H9 (cell line): ENCODE measurements around the gene RPLP2. TPM values are rescaled to one million over a fixed set of nuclear protein-coding genes. Genes with fewer than 3 reads are reported as not detected.

Source experiments
- DNase-seq: peaks from one replicate; pipeline ENCODE4 v3.0.0-alpha.2; 2017
- H2AFZ ChIP-seq: one replicate; pipeline ENCODE4 v1.6.1; 2013; ENCODE audit warnings: mild to moderate bottlenecking, low read length, control low read depth, moderate library complexity
- H2AK5ac ChIP-seq: 2 replicates; pipeline ENCODE4 v1.6.1; 2013; ENCODE audit warnings: low read length, control low read depth, mixed read lengths; ENCODE audit not compliant: insufficient read length
- H2BK120ac ChIP-seq: one replicate; pipeline ENCODE4 v1.6.1; 2013; ENCODE audit warnings: low read depth, mild to moderate bottlenecking, low read length, control low read depth, inconsistent platforms; ENCODE audit not compliant: poor library complexity, severe bottlenecking
- H2BK12ac ChIP-seq: 2 replicates; pipeline ENCODE4 v1.6.1; 2013; ENCODE audit warnings: low read length, control low read depth, mixed read lengths, low read depth; ENCODE audit not compliant: insufficient read length
- H2BK15ac ChIP-seq: 2 replicates; pipeline ENCODE4 v1.6.1; 2013; ENCODE audit warnings: low read depth, low read length, control low read depth
- H2BK20ac ChIP-seq: one replicate; pipeline ENCODE4 v1.6.1; 2013; ENCODE audit warnings: low read depth, mild to moderate bottlenecking, low read length, control low read depth, inconsistent platforms; ENCODE audit not compliant: poor library complexity, severe bottlenecking
- H2BK5ac ChIP-seq: 2 replicates; pipeline ENCODE4 v1.6.1; 2013; ENCODE audit warnings: low read length, control low read depth, mixed read lengths; ENCODE audit not compliant: insufficient read length
- H3K14ac ChIP-seq: 2 replicates; pipeline ENCODE4 v1.6.1; 2013; ENCODE audit warnings: low read length, control low read depth; ENCODE audit not compliant: insufficient read depth
- H3K18ac ChIP-seq: 2 replicates; pipeline ENCODE4 v1.6.1; 2013; ENCODE audit warnings: low read depth, mild to moderate bottlenecking, mixed read lengths, low read length, control low read depth; ENCODE audit not compliant: insufficient read length
- H3K23ac ChIP-seq: 2 replicates; pipeline ENCODE4 v1.6.1; 2013; ENCODE audit warnings: low read length, control low read depth, mixed read lengths, low read depth; ENCODE audit not compliant: insufficient read length
- H3K23me2 ChIP-seq: 2 replicates; pipeline ENCODE4 v1.6.1; 2013; ENCODE audit warnings: low read depth, mild to moderate bottlenecking, mixed read lengths, low read length, control low read depth; ENCODE audit not compliant: insufficient read length, poor library complexity, severe bottlenecking
- H3K27ac ChIP-seq: 2 replicates; pipeline ENCODE4 v1.5.1; 2013; ENCODE audit warnings: low read length, control low read depth, mixed read lengths, low read depth; ENCODE audit not compliant: insufficient read length
- H3K27me3 ChIP-seq: 2 replicates; pipeline ENCODE4 v1.6.1; 2013; ENCODE audit warnings: low read length, control low read depth, inconsistent platforms; ENCODE audit not compliant: insufficient read depth
- H3K4ac ChIP-seq: 2 replicates; pipeline ENCODE4 v1.6.1; 2013; ENCODE audit warnings: low read depth, mild to moderate bottlenecking, control low read depth, inconsistent platforms, low read length, moderate library complexity
- H3K4me1 ChIP-seq: 2 replicates; pipeline ENCODE4 v1.6.1; 2013; ENCODE audit warnings: low read length, control low read depth, inconsistent platforms; ENCODE audit not compliant: insufficient read depth
- H3K4me2 ChIP-seq: 2 replicates; pipeline ENCODE4 v1.6.1; 2013; ENCODE audit warnings: low read length, control low read depth, mixed read lengths; ENCODE audit not compliant: insufficient read length, insufficient read depth
- H3K56ac ChIP-seq: 2 replicates; pipeline ENCODE4 v1.6.1; 2013; ENCODE audit warnings: low read depth, mild to moderate bottlenecking, mixed read lengths, low read length, control low read depth; ENCODE audit not compliant: insufficient read length
- H3K79me1 ChIP-seq: 2 replicates; pipeline ENCODE4 v1.6.1; 2013; ENCODE audit warnings: low read depth, mild to moderate bottlenecking, moderate library complexity, low read length, control low read depth, inconsistent platforms; ENCODE audit not compliant: insufficient read depth, poor library complexity, severe bottlenecking
- H3K79me2 ChIP-seq: 2 replicates; pipeline ENCODE4 v1.6.1; 2013; ENCODE audit warnings: low read length, control low read depth, inconsistent platforms; ENCODE audit not compliant: insufficient read depth
- H3K9ac ChIP-seq: 2 replicates; pipeline ENCODE4 v1.6.1; 2013; ENCODE audit warnings: low read length, control low read depth, mixed read lengths; ENCODE audit not compliant: insufficient read length; ENCODE audit errors: extremely low read depth
- H3K9me3 ChIP-seq: one replicate; pipeline ENCODE4 v1.6.1; 2013; ENCODE audit warnings: low read depth, low read length, inconsistent platforms; ENCODE audit not compliant: control insufficient read depth
- H3T11ph ChIP-seq: one replicate; pipeline ENCODE4 v1.6.1; 2013; ENCODE audit warnings: mild to moderate bottlenecking, low read length, control low read depth, inconsistent platforms
- H4K20me1 ChIP-seq: one replicate; pipeline ENCODE4 v1.6.1; 2013; ENCODE audit not compliant: control insufficient read depth, insufficient read length, insufficient read depth
- H4K5ac ChIP-seq: 2 replicates; pipeline ENCODE4 v1.6.1; 2013; ENCODE audit warnings: low read depth, mild to moderate bottlenecking, mixed read lengths, low read length, control low read depth; ENCODE audit not compliant: insufficient read length
- H4K8ac ChIP-seq: replicated peaks from 2 replicates; pipeline ENCODE4 v1.6.1; 2013; ENCODE audit warnings: low read length, control low read depth, mixed read lengths, low read depth; ENCODE audit not compliant: insufficient read length
- H4K91ac ChIP-seq: 2 replicates; pipeline ENCODE4 v1.6.1; 2013; ENCODE audit warnings: low read depth, mild to moderate bottlenecking, moderate library complexity, mixed read lengths, low read length, control low read depth; ENCODE audit not compliant: insufficient read length
- H3K27ac Mint-ChIP-seq, 3 experiments: 2 replicates in 2 of 3; 3 replicates in 1 of 3; pipeline ENCODE4 v1.8.0; 2020 to 2021; ENCODE audit warnings: mixed read lengths in 3 of 3, mild to moderate bottlenecking in 1 of 3, moderate library complexity in 1 of 3
- H3K27me3 Mint-ChIP-seq: 2 replicates; pipeline ENCODE4 v1.8.0; 2021; ENCODE audit warnings: low read depth, mild to moderate bottlenecking, moderate library complexity, mixed read lengths
- H3K36me3 Mint-ChIP-seq, 3 experiments: 2 replicates in 2 of 3; 3 replicates in 1 of 3; pipeline ENCODE4 v1.8.0; 2020 to 2021; ENCODE audit warnings: low read depth in 3 of 3, mixed read lengths in 3 of 3; ENCODE audit not compliant: insufficient read depth in 1 of 3
- H3K4me1 Mint-ChIP-seq, 2 experiments: 2 replicates each; pipeline ENCODE4 v1.8.0; 2020; ENCODE audit warnings: mixed read lengths in 2 of 2
- H3K4me3 Mint-ChIP-seq, 2 experiments: 2 replicates in 1 of 2; 3 replicates in 1 of 2; pipeline ENCODE4 v1.8.0; 2020 to 2021; ENCODE audit warnings: mild to moderate bottlenecking in 2 of 2, mixed read lengths in 2 of 2, moderate library complexity in 1 of 2
- H3K9me3 Mint-ChIP-seq, 2 experiments: 2 replicates in 1 of 2; 3 replicates in 1 of 2; pipeline ENCODE4 v1.8.0; 2020; ENCODE audit warnings: mild to moderate bottlenecking in 2 of 2, mixed read lengths in 2 of 2, moderate library complexity in 1 of 2
- WGBS: extraction: QIAGEN DNeasy Blood & Tissue Kit; methylation state at CpG from one replicate; pipeline ENCODE4 v1.1.7; 2013; ENCODE audit warnings: missing lambda C conversion rate, low lambda C conversion rate, mixed read lengths; ENCODE audit not compliant: insufficient read length; ENCODE audit errors: extremely low coverage; 5-methylcytosine and 5-hydroxymethylcytosine counted together
- total RNA-seq: library from RNA; stranded (reverse); gene quantifications from 2 replicates; pipeline ENCODE4 v1.2.1, GENCODE V29; 2021
- TF ChIP-seq, protein P1 (sequence below): fragments of 200-600 bp; sonication (generic); conservative IDR thresholded peaks from 3 replicates; pipeline ENCODE4 v1.8.0; 2021; ENCODE audit warnings: antibody characterized with exemption, mild to moderate bottlenecking

Gene RPLP2
- total RNA-seq, 1 experiment from 2014 or later = 2,138 TPM

- Histone ChIP-seq H4K91ac (no peak overlapping the region), H2AK5ac (no peak overlapping the region), H3K23me2 (peaks cover 12% of the 10 kb centered on the region), H3K79me2 (no peaks in the 10 kb centered on the region), H2AFZ (no peak overlapping the region), H3K27ac (no peak overlapping the region), H2BK15ac (no peak overlapping the region), H2BK5ac (no peak overlapping the region), H3K27me3 (no peaks in the 10 kb centered on the region), H3K14ac (no peak overlapping the region), H3K9ac (no peak overlapping the region), H3K9me3 (no peaks in the 10 kb centered on the region), H2BK20ac (no peak overlapping the region), H3K79me1 (no peaks in the 10 kb centered on the region), H3K4me1 (no peaks in the 10 kb centered on the region; the same call in 1 of the 2 replicates), H3K4me2 (no peak overlapping the region), H4K8ac (no peak overlapping the region), H4K5ac (no peak overlapping the region), H3K23ac (no peak overlapping the region), H3T11ph (no peak overlapping the region), H2BK120ac (no peak overlapping the region), H3K56ac (no peak overlapping the region), H4K20me1 (peaks cover 2% of the 10 kb centered on the region), H2BK12ac (no peak overlapping the region), H3K4ac (no peak overlapping the region), H3K18ac (no peak overlapping the region)
- no peaks in the 10 kb centered on the region for H3K9me3 Mint-ChIP-seq
- H3K27me3 Mint-ChIP-seq = no peaks in the 10 kb centered on the region
- no peak overlapping the region for H3K27ac Mint-ChIP-seq
- no CpG with 5 or more reads among the region's 13 CpGs for WGBS
- TF ChIP-seq, protein P1, sequence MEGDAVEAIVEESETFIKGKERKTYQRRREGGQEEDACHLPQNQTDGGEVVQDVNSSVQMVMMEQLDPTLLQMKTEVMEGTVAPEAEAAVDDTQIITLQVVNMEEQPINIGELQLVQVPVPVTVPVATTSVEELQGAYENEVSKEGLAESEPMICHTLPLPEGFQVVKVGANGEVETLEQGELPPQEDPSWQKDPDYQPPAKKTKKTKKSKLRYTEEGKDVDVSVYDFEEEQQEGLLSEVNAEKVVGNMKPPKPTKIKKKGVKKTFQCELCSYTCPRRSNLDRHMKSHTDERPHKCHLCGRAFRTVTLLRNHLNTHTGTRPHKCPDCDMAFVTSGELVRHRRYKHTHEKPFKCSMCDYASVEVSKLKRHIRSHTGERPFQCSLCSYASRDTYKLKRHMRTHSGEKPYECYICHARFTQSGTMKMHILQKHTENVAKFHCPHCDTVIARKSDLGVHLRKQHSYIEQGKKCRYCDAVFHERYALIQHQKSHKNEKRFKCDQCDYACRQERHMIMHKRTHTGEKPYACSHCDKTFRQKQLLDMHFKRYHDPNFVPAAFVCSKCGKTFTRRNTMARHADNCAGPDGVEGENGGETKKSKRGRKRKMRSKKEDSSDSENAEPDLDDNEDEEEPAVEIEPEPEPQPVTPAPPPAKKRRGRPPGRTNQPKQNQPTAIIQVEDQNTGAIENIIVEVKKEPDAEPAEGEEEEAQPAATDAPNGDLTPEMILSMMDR = no peak
- no peak for DNase-seq
- peaks cover 16 to 37% of the 10 kb centered on the region in 2 experiments for H3K4me1 Mint-ChIP-seq
- H3K36me3 Mint-ChIP-seq = peaks cover 0 to 16% (median 3%) of the 10 kb centered on the region in 3 experiments; a peak in 2 of 7 replicates
- no peak overlapping the region for H3K4me3 Mint-ChIP-seq
Observed at GRCh38 chr11:792873-793272, 16.9 kb upstream of the RPLP2 start.
